ENCODE results near the gene SESTD1. TPM values are rescaled to one million over a fixed set of nuclear protein-coding genes. Genes with fewer than 3 reads are reported as not detected.
"Not testable (repeated sequence)": the region's sequence is repeated elsewhere in the genome, so short reads cannot be mapped to it uniquely, and the experiment has no call there.

SESTD1 gene
- polyA plus RNA-seq, 3 donors: 6.9 to 62.5 (median 52.3) TPM

DNA sequence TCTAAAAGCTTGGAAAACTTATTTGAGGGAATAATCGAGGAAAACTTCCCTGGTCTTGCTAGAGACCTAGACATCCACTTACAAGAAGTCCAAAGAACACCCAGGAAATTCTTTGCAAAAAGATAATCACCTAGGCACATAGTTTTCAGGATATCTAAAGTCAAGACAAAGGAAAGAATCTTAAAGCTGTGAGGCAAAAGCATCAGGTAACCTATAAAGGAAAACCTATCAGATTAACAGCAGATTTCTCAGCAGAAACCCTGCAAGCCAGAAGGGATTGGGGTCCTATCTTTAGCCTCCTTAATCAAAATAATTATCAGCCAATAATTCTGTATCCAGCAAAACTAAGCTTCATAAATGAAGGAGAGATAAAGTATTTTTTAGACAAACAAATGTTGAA lies 56.4 kb downstream of the SESTD1 start:
- WGBS, 3 donors: 95 to 100% methylated on average over 1 of the region's 1 CpG; no CpG with 5 or more reads in 1 of the 3 donors
- H3K27ac ChIP-seq (ENCODE audit: low read depth, low read length): not testable (repeated sequence)

GRCh38 chr2:179207047-179207446 lies 57.6 kb downstream of the SESTD1 start:
- no peak overlapping the region for H3K27ac ChIP-seq (ENCODE audit: low read depth, low read length)
- 93 to 95% methylated on average over 5 of the region's 5 CpGs; no CpG with 5 or more reads in 1 of the 3 donors for WGBS, 3 donors

- no peak overlapping the region for H3K27ac ChIP-seq (ENCODE audit: low read depth, low read length)
- 98 to 100% methylated on average over 3 of the region's 3 CpGs; no CpG with 5 or more reads in 1 of the 3 donors for WGBS, 3 donors
Measured at GRCh38 chr2:179201869-179202268, 62.8 kb downstream of the SESTD1 start.

DNA sequence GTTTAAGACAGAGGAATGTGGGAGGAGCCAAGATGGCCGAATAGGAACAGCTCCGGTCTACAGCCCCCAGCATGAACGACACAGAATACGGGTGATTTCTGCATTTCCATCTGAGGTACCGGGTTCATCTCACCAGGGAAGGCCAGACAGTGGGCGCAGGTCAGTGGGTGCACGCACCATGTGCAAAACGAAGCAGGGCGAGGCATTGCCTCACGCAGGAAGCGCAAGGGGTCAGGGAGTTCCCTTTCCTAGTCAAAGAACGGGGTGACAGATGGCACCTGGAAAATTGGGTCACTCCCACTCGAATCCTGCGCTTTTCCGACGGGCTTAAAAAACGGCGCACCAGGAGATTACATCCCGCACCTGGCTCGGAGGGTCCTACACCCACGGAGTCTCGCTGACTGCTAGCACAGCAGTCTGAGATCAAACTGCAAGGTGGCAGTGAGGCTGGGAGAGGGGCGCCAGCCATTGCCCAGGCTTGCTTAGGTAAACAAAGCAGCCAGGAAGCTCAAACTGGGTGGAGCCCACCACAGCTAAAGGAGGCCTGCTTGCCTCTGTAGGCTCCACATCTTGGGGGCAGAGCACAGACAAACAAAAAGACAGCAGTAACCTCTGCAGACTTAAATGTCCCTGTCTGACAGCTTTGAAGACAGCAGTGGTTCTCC lies 68.6 kb downstream of the SESTD1 start:
- 88 to 97% (median 92%) methylated on average over 23 of the region's 23 CpGs for WGBS, 3 donors

GRCh38 chr2:179195141-179195540 lies 69.5 kb downstream of the SESTD1 start:
- no peak overlapping the region for H3K27ac ChIP-seq (ENCODE audit: low read depth, low read length)
- WGBS, 3 donors: 88 to 100% (median 90%) methylated on average over 2 of the region's 2 CpGs

More for the DNA sequence above, 68.6 kb downstream of the SESTD1 start:
- H3K27ac ChIP-seq (ENCODE audit: low read depth, low read length): not testable (repeated sequence)

GRCh38 chr2:179193759-179194394 lies 70.8 kb downstream of the SESTD1 start:
- WGBS, 3 donors: 71 to 81% (median 77%) methylated on average over 3 of the region's 3 CpGs
- H3K27ac ChIP-seq (ENCODE audit: low read depth, low read length): no peak overlapping the region

- no peak overlapping the region for H3K27ac ChIP-seq (ENCODE audit: low read depth, low read length)
- WGBS, 3 donors: 87 to 95% (median 93%) methylated on average over 2 of the region's 2 CpGs
Measured at GRCh38 chr2:179191110-179191509, 73.5 kb downstream of the SESTD1 start.

GRCh38 chr2:179186126-179186525 lies 78.5 kb downstream of the SESTD1 start:
- 50 to 71% (median 58%) methylated on average over 1 of the region's 1 CpG for WGBS, 3 donors
- no peak overlapping the region for H3K27ac ChIP-seq (ENCODE audit: low read depth, low read length)

GRCh38 chr2:179184610-179185009 lies 80.0 kb downstream of the SESTD1 start:
- H3K27ac ChIP-seq (ENCODE audit: low read depth, low read length): no peak overlapping the region

GRCh38 chr2:179181002-179181401 lies 83.6 kb downstream of the SESTD1 start:
- no peak overlapping the region for H3K27ac ChIP-seq (ENCODE audit: low read depth, low read length)
- 89 to 94% (median 94%) methylated on average over 3 of the region's 3 CpGs for WGBS, 3 donors

More at GRCh38 chr2:179184610-179185009, 80.0 kb downstream of the SESTD1 start:
- WGBS, 3 donors: 85 to 93% (median 87%) methylated on average over 1 of the region's 1 CpG

- no peak overlapping the region for H3K27ac ChIP-seq (ENCODE audit: low read depth, low read length)
- WGBS, 3 donors: 54 to 81% (median 69%) methylated on average over 2 of the region's 2 CpGs
Measured at GRCh38 chr2:179180242-179180641, 84.4 kb downstream of the SESTD1 start.

GRCh38 chr2:179179719-179180118 lies 84.9 kb downstream of the SESTD1 start:
- no peak overlapping the region for H3K27ac ChIP-seq (ENCODE audit: low read depth, low read length)
- WGBS, 3 donors: 94 to 99% (median 98%) methylated on average over 2 of the region's 2 CpGs

- WGBS, 3 donors: 93 to 96% (median 95%) methylated on average over 1 of the region's 1 CpG
- H3K27ac ChIP-seq (ENCODE audit: low read depth, low read length): no peak overlapping the region
Measured at GRCh38 chr2:179177694-179178093, 86.9 kb downstream of the SESTD1 start.

DNA sequence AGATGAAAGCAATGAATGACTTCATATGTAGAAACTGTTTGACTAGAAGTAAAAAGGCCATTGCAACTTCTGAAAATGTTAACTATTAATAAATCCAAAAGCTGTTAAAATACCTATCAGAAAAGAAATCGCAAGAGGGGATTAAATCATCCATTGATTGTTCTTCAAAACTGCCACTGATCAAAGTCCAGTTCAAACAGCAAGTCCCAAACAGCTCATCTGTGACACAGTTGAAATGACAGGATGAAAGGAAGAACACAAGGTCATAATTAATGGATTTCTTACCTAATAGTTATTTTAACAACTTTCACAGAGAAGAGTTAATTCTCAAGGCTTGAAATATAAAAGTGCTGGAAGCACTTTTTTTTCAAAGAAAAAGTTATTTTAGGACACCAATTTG lies 90.4 kb downstream of the SESTD1 start:
- no peak overlapping the region for H3K27ac ChIP-seq (ENCODE audit: low read depth, low read length)
- WGBS, 3 donors: 78 to 100% (median 94%) methylated on average over 1 of the region's 1 CpG

DNA sequence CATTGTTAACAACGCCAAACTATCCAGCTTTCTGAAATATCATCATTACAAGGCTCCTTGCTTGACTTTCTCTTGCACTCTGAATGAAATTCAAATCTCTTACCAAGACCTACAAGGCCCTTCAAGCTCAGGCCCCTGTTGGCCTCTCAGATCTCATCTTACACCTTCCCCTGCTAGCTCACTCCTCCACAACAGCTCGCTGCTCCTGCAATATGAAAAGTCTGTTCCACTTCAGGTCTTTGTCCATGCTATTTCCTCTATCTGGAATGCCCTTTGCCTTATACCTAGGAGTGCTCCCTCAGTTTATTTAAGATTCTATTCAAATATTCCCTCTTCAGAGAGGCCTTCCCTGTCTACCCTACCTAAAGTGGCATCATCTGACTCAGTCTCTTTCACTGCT lies 91.7 kb downstream of the SESTD1 start:
- WGBS, 3 donors: 96 to 100% (median 97%) methylated on average over 2 of the region's 2 CpGs
- no peak overlapping the region for H3K27ac ChIP-seq (ENCODE audit: low read depth, low read length)

GRCh38 chr2:179171371-179171770 lies 93.3 kb downstream of the SESTD1 start:
- 33 to 72% (median 50%) methylated on average over 1 of the region's 1 CpG for WGBS, 3 donors
- no peak overlapping the region for H3K27ac ChIP-seq (ENCODE audit: low read depth, low read length)

DNA sequence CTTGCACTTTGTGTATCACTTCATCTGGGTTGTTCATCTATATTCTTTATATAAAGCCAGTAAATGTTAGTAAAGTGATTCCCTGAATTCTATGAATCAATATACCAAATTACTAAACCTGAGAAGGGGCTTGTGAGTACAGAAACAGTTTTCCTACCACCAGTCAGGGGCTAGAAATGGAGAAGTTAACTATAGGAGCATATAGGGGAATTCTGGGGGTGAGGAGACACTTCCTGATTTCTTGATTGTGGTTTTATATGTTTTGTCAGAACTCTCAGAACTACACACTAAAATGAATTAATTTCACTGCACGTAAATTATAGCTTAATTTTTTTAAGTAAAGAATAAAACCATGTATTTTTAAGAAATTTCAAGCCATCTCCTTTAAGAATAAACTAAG lies 93.7 kb downstream of the SESTD1 start:
- H3K27ac ChIP-seq (ENCODE audit: low read depth, low read length): no peak overlapping the region

DNA sequence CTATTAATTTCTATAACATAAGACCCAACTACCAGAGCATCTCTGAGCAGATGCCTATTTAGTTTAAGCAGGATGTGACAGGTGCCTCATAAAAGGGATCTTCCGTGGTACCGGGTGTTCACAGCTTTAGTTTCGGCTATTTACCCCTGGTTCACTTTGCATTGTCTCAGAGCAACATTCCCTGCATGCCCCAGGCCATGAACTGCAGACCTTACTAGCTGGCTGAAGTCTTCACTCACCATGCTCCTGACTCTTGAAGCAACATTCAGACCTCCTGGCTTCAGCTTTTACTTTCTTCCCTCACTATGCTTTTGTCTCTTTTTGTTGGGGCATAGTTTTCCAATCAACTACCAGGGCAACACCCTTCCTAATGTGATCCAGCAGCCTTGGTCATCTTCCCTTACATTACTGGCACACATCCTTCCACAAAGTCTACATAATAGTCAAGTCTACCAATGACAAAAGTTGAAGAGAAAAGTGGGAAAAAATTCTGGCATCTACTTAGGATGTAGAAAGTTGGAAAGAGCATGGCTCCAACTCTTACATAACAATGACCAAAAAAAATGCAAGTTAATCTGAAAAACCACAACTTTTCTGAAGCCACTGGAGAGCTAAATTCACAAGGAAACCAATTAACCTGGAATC lies 99.2 kb downstream of the SESTD1 start:
- H3K27ac ChIP-seq (ENCODE audit: low read depth, low read length): no peak overlapping the region
- 91 to 98% (median 94%) methylated on average over 3 of the region's 3 CpGs for WGBS, 3 donors

More for the DNA sequence above, 93.7 kb downstream of the SESTD1 start:
- 52 to 95% (median 58%) methylated on average over 1 of the region's 1 CpG for WGBS, 3 donors

DNA sequence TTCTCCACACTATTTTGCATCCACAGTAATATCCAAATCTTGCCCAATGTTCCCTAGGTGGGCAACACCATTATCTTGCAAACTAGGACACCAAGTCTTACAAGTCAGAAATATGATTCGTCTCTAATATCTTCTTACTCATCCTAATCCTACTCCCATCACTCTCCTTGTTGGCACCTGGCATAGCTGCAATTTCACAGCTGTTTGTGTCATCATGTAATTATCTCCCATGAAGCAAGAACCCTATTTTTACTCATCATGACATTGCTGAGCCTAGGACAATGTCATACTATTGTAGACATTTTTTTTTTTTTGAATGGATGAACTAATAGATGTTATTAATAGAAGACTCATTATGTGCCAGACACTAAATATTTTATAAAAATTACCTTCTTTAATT lies 123.4 kb downstream of the SESTD1 start:
- no peak overlapping the region for H3K27ac ChIP-seq (ENCODE audit: low read depth, low read length)
- 30 to 97% (median 93%) methylated on average over 1 of the region's 1 CpG for WGBS, 3 donors

All from adipose tissue (tissue), 3 donors.